ENCODE data around the gene UBE3D. TPM values are rescaled to one million over a fixed set of nuclear protein-coding genes. Genes with fewer than 3 reads are reported as not detected.

UBE3D gene
- total RNA-seq, 1 donor from 2014 or later, result 12.0 TPM

DNA sequence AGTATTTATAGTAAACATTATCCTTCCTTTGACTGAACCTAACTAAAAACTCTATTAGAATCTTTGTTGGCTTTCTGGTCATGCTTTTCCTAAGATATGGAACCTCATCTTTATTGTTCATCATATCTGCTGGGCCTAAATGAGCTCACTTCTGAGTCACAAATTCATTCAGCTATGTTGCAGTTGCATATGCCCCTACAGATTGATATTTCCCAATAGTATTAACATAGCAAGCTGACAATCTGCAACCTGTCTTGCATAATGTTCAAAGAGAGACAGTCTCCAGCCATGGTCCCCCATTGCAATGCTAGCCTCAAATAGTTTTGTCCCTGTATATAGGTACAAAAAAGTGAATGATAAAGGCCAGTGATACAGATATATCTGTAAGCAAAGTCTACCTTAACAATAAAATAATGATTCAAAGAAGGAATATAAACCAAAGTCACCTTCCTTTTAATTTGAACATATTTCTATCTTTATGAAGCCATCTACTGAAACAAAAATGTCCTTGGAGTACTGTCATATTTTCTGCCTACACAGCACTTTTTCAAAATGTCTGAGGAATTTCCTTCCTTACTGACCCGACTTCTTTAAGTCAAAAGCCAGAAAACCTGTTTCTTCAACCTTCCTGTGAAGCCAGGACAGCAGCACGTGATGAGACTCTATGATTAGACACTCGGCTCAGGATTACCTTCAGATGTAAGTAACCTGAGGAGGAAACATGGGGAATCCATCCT, 140.7 kb downstream of the UBE3D start:
- Mint-ChIP-seq H3K36me3 (peaks cover 19% of the 10 kb centered on the region), H3K27me3 (ENCODE audit: low read depth) (no peaks in the 10 kb centered on the region), H3K4me1 (no peaks in the 10 kb centered on the region), H3K4me3 (no peak overlapping the region), H3K27ac (no peak overlapping the region), H3K9me3 (peaks cover 22% of the 10 kb centered on the region)
- TF ChIP-seq, protein P1, sequence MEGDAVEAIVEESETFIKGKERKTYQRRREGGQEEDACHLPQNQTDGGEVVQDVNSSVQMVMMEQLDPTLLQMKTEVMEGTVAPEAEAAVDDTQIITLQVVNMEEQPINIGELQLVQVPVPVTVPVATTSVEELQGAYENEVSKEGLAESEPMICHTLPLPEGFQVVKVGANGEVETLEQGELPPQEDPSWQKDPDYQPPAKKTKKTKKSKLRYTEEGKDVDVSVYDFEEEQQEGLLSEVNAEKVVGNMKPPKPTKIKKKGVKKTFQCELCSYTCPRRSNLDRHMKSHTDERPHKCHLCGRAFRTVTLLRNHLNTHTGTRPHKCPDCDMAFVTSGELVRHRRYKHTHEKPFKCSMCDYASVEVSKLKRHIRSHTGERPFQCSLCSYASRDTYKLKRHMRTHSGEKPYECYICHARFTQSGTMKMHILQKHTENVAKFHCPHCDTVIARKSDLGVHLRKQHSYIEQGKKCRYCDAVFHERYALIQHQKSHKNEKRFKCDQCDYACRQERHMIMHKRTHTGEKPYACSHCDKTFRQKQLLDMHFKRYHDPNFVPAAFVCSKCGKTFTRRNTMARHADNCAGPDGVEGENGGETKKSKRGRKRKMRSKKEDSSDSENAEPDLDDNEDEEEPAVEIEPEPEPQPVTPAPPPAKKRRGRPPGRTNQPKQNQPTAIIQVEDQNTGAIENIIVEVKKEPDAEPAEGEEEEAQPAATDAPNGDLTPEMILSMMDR (IDR thresholded peaks at IDR 0.05; ENCODE audit: unreplicated experiment), result no peak
- DNase-seq (ENCODE audit: low spot score in 2 of 2, unreplicated experiment in 2 of 2), result no peak

DNA sequence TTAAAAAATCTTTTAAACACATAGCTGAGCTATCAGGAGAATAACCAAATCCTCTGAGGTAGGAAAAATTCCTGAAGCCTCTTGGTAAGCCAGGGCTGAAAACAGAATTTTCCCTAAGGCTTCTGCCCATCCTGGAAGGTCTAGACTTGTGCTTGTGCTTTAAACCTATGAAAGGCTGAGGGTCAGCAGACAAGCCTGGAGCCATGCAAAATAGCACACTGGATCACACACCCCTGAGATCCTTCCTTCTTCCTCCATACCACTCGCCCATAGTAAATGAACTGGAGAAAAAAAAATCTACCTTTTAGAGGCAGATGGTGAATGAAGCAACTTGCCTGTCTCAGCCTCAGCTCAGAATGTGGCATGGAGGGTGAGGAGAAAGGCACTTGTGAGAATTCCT, 144.4 kb downstream of the UBE3D start:
- Mint-ChIP-seq H3K27ac (no peak overlapping the region), H3K4me3 (no peak overlapping the region), H3K9me3 (peaks cover 31% of the 10 kb centered on the region), H3K27me3 (ENCODE audit: low read depth) (no peaks in the 10 kb centered on the region), H3K36me3 (peaks cover 20% of the 10 kb centered on the region), H3K4me1 (no peaks in the 10 kb centered on the region)
- TF ChIP-seq, protein P1 (IDR thresholded peaks at IDR 0.05; ENCODE audit: unreplicated experiment), result no peak
- no peak for DNase-seq (ENCODE audit: low spot score in 2 of 2, unreplicated experiment in 2 of 2)

GRCh38 chr6:82917346-82918064, 148.1 kb downstream of the UBE3D start:
- Mint-ChIP-seq H3K4me3 (no peak overlapping the region), H3K4me1 (no peaks in the 10 kb centered on the region), H3K27me3 (ENCODE audit: low read depth) (no peaks in the 10 kb centered on the region), H3K27ac (no peak overlapping the region), H3K9me3 (peaks cover 27% of the 10 kb centered on the region), H3K36me3 (peaks cover 19% of the 10 kb centered on the region)
- TF ChIP-seq, protein P1 (IDR thresholded peaks at IDR 0.05; ENCODE audit: unreplicated experiment), result no peak
- no peak for DNase-seq (ENCODE audit: low spot score in 2 of 2, unreplicated experiment in 2 of 2)

GRCh38 chr6:82915666-82916065, 150.0 kb downstream of the UBE3D start:
- Mint-ChIP-seq H3K4me1 (peaks cover 8% of the 10 kb centered on the region), H3K27ac (no peak overlapping the region), H3K4me3 (no peak overlapping the region), H3K27me3 (ENCODE audit: low read depth) (no peaks in the 10 kb centered on the region), H3K9me3 (peaks cover 23% of the 10 kb centered on the region), H3K36me3 (peaks cover 18% of the 10 kb centered on the region)
- TF ChIP-seq, protein P1 (IDR thresholded peaks at IDR 0.05; ENCODE audit: unreplicated experiment), result no peak
- no peak for DNase-seq (ENCODE audit: low spot score in 2 of 2, unreplicated experiment in 2 of 2)

DNA sequence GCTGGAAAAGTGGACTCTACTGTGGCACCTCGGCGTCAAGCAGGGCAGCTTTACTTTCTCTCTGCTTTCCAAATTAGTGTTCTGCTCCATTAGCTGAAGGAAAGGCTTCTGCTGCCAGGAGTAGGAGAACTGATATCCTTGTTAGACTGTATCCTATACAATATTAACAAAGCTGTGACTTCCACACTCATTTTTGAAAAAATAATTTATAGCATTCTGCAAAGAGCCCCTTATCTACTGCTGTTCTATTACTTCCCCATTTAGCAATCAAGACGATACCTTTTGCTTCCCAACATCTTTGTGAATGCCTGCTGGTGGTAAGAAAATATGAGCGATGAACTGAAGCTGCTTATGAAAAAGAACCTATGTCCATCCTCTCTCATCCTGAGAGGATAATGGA, 151.1 kb downstream of the UBE3D start:
- peaks cover 21% of the 10 kb centered on the region for H3K9me3 Mint-ChIP-seq

More for the DNA sequence above, 151.1 kb downstream of the UBE3D start:
- Mint-ChIP-seq H3K4me3 (no peak overlapping the region), H3K27me3 (ENCODE audit: low read depth) (no peaks in the 10 kb centered on the region), H3K36me3 (peaks cover 15% of the 10 kb centered on the region), H3K27ac (no peak overlapping the region), H3K4me1 (peaks cover 12% of the 10 kb centered on the region)
- no peak for DNase-seq (ENCODE audit: low spot score in 2 of 2, unreplicated experiment in 2 of 2)
- TF ChIP-seq, protein P1 (IDR thresholded peaks at IDR 0.05; ENCODE audit: unreplicated experiment), result no peak

Data from mesothelial cell of epicardium (in vitro differentiated cells).